ENCODE results near the gene KIF23. TPM values are rescaled to one million over a fixed set of nuclear protein-coding genes. Genes with fewer than 3 reads are reported as not detected.

KIF23 gene
- total RNA-seq, 1 donor from 2014 or later = 3.7 TPM

GRCh38 chr15:69478259-69478781 lies 64.2 kb downstream of the KIF23 start:
- Histone ChIP-seq H3K36me3 (ENCODE audit: control insufficient read depth, insufficient read depth, low read length) (no peaks in the 10 kb centered on the region), H3K4me3 (ENCODE audit: low read depth, low read length) (no peak overlapping the region), H3K27me3 (ENCODE audit: control insufficient read depth, insufficient read depth, low read length) (peaks cover 2% of the 10 kb centered on the region)
- DNase-seq (ENCODE audit: low read depth) = no peak
- FAIRE-seq = no peak
- TF ChIP-seq CTCF (IDR thresholded peaks at IDR 0.05; ENCODE audit: insufficient read depth, low read length, severe bottlenecking) = peak; percentile 89

- H3K27me3 ChIP-seq (ENCODE audit: control insufficient read depth, insufficient read depth, low read length) = peaks cover 5% of the 10 kb centered on the region
These were observed 64.9 kb downstream of the KIF23 start for GRCh38 chr15:69479081-69479480.

GRCh38 chr15:69479971-69480370 lies 65.8 kb downstream of the KIF23 start:
- FAIRE-seq (no peak), DNase-seq (ENCODE audit: low read depth) (no peak)
- Histone ChIP-seq H3K36me3 (ENCODE audit: control insufficient read depth, insufficient read depth, low read length) (no peaks in the 10 kb centered on the region), H3K27me3 (ENCODE audit: control insufficient read depth, insufficient read depth, low read length) (peaks cover 6% of the 10 kb centered on the region), H3K4me3 (ENCODE audit: low read depth, low read length) (no peak overlapping the region)
- TF ChIP-seq CTCF (IDR thresholded peaks at IDR 0.05; ENCODE audit: insufficient read depth, low read length, severe bottlenecking) = no peak

More at GRCh38 chr15:69479081-69479480, 64.9 kb downstream of the KIF23 start:
- no peaks in the 10 kb centered on the region for H3K36me3 ChIP-seq (ENCODE audit: control insufficient read depth, insufficient read depth, low read length)
- no peak overlapping the region for H3K4me3 ChIP-seq (ENCODE audit: low read depth, low read length)
- FAIRE-seq = no peak
- TF ChIP-seq CTCF (IDR thresholded peaks at IDR 0.05; ENCODE audit: insufficient read depth, low read length, severe bottlenecking) = no peak
- DNase-seq (ENCODE audit: low read depth) = no peak

GRCh38 chr15:69480932-69481331 lies 66.8 kb downstream of the KIF23 start:
- peak; percentile 35 for DNase-seq (ENCODE audit: low read depth)
- Histone ChIP-seq H3K36me3 (ENCODE audit: control insufficient read depth, insufficient read depth, low read length) (no peaks in the 10 kb centered on the region), H3K27me3 (ENCODE audit: control insufficient read depth, insufficient read depth, low read length) (peaks cover 10% of the 10 kb centered on the region), H3K4me3 (ENCODE audit: low read depth, low read length) (no peak overlapping the region)
- TF ChIP-seq CTCF (IDR thresholded peaks at IDR 0.05; ENCODE audit: insufficient read depth, low read length, severe bottlenecking) = no peak
- no peak for FAIRE-seq

- Histone ChIP-seq H3K36me3 (ENCODE audit: control insufficient read depth, insufficient read depth, low read length) (no peaks in the 10 kb centered on the region), H3K27me3 (ENCODE audit: control insufficient read depth, insufficient read depth, low read length) (peaks cover 10% of the 10 kb centered on the region), H3K4me3 (ENCODE audit: low read depth, low read length) (no peak overlapping the region)
- no peak for DNase-seq (ENCODE audit: low read depth)
- no peak for FAIRE-seq
- TF ChIP-seq CTCF (IDR thresholded peaks at IDR 0.05; ENCODE audit: insufficient read depth, low read length, severe bottlenecking) = no peak
These were observed 68.6 kb downstream of the KIF23 start for GRCh38 chr15:69482686-69483256.

GRCh38 chr15:69484837-69485236 lies 70.7 kb downstream of the KIF23 start:
- no peak overlapping the region for H3K4me3 ChIP-seq (ENCODE audit: low read depth, low read length)
- H3K27me3 ChIP-seq (ENCODE audit: control insufficient read depth, insufficient read depth, low read length) = peaks cover 13% of the 10 kb centered on the region
- no peaks in the 10 kb centered on the region for H3K36me3 ChIP-seq (ENCODE audit: control insufficient read depth, insufficient read depth, low read length)
- FAIRE-seq (no peak), DNase-seq (ENCODE audit: low read depth) (no peak)
- no peak for TF ChIP-seq CTCF (IDR thresholded peaks at IDR 0.05; ENCODE audit: insufficient read depth, low read length, severe bottlenecking)
